ENCODE data around the gene VTCN1. TPM values are rescaled to one million over a fixed set of nuclear protein-coding genes. Genes with fewer than 3 reads are reported as not detected.

The VTCN1 gene
- total RNA-seq, 2 donors from 2014 or later, result not detected

DNA sequence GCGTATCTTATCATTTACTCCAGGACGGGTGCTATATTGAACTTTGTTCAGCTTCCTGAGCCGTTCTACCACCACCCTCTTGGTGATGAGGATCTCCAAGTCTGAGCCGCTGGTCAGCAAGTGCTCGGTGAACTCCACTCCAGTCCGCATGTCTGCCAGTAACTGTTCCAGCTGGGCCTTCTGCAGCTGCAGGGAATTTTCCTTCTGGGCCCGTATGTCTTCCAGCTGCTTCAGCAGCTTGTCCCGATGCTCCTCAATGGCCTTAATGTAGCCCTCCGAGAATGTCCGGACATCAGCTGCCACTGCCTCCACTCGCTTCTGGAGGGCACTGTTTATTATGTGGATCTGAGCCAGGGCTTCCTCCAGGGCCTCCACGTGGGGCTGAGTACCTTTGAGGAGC lies 92.6 kb downstream of the VTCN1 start:
- no peak for DNase-seq
- no peak overlapping the region for H3K4me3 ChIP-seq (ENCODE audit: low read length)
- no peak overlapping the region for H3K9ac ChIP-seq (ENCODE audit: extremely low read depth, low read length, poor library complexity, severe bottlenecking)
- Mint-ChIP-seq H3K4me3 (no peak overlapping the region), H3K27ac (no peak overlapping the region), H3K4me1 (peaks cover 19% of the 10 kb centered on the region), H3K36me3 (ENCODE audit: low read depth) (peaks cover 34% of the 10 kb centered on the region), H3K27me3 (ENCODE audit: insufficient read depth) (no peaks in the 10 kb centered on the region), H3K9me3 (no peaks in the 10 kb centered on the region)
- WGBS, 2 experiments (ENCODE audit: insufficient coverage in 1 of 2, insufficient read length in 1 of 2), result 92 to 96% methylated on average over 12 of the region's 12 CpGs
- no peak overlapping the region for H3K27ac ChIP-seq (ENCODE audit: low read depth, low read length)
- no peaks in the 10 kb centered on the region for H3K9me3 ChIP-seq (ENCODE audit: control insufficient read depth, low read length)
- peaks cover 11% of the 10 kb centered on the region for H3K4me1 ChIP-seq (ENCODE audit: control insufficient read depth, insufficient read depth, low read length)
- H3K36me3 ChIP-seq (ENCODE audit: control insufficient read depth, insufficient read depth, low read length), result peaks cover 20% of the 10 kb centered on the region
- H3K27me3 ChIP-seq (ENCODE audit: control insufficient read depth, insufficient read depth, low read length, poor library complexity, severe bottlenecking), result no peaks in the 10 kb centered on the region
- TF ChIP-seq CTCF (conservative IDR thresholded peaks at IDR 0.05), result no peak

DNA sequence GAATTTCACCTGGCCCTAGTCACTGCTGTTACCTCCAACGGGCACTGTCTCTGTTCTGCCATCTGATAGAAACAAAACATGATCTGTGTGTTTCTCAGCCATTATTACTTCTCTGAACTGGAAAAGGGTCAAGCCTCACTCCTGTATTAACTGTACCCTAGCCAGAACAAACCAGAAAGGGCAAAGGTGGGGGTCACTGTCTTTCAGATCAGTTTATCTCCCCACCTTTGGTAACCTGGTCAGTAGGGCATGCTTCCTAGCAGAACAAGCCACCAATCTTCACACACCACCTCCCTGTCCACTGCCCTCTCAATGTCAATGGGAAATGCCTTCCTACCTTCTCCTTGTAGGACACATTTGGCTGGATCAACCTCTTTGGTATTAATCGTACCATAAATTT lies 93.0 kb downstream of the VTCN1 start:
- no peaks in the 10 kb centered on the region for H3K27me3 ChIP-seq (ENCODE audit: control insufficient read depth, insufficient read depth, low read length, poor library complexity, severe bottlenecking)
- peaks cover 34% of the 10 kb centered on the region for H3K36me3 Mint-ChIP-seq (ENCODE audit: low read depth)
- no peak for TF ChIP-seq CTCF (conservative IDR thresholded peaks at IDR 0.05)
- H3K4me3 Mint-ChIP-seq, result no peak overlapping the region
- no peak overlapping the region for H3K27ac ChIP-seq (ENCODE audit: low read depth, low read length)
- H3K4me3 ChIP-seq (ENCODE audit: low read length), result no peak overlapping the region
- H3K4me1 Mint-ChIP-seq, result peaks cover 19% of the 10 kb centered on the region
- H3K9ac ChIP-seq (ENCODE audit: extremely low read depth, low read length, poor library complexity, severe bottlenecking), result no peak overlapping the region
- DNase-seq, result no peak
- 94 to 100% methylated on average over 2 of the region's 2 CpGs for WGBS, 2 experiments (ENCODE audit: insufficient coverage in 1 of 2, insufficient read length in 1 of 2)
- peaks cover 24% of the 10 kb centered on the region for H3K36me3 ChIP-seq (ENCODE audit: control insufficient read depth, insufficient read depth, low read length)
- H3K9me3 Mint-ChIP-seq, result no peaks in the 10 kb centered on the region
- H3K4me1 ChIP-seq (ENCODE audit: control insufficient read depth, insufficient read depth, low read length), result peaks cover 11% of the 10 kb centered on the region
- H3K27ac Mint-ChIP-seq, result no peak overlapping the region
- H3K9me3 ChIP-seq (ENCODE audit: control insufficient read depth, low read length), result no peaks in the 10 kb centered on the region
- H3K27me3 Mint-ChIP-seq (ENCODE audit: insufficient read depth), result no peaks in the 10 kb centered on the region

DNA sequence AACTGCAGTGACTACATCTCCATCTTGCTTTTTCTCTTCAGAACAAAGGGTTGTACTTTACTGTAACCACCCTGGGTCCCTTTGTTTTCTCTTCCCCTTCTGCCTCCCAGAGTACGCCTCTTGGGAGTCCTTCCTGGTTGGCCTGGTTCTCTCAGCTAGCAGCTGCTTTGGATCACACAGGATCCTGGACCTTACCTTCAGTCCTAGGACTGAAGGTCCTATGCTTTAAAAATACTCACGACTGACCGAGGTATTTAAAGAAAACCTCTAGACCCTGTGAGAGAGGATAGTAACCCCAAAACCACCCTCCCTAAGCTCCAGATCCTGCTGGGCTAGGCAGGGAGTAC lies 94.0 kb downstream of the VTCN1 start:
- H3K4me3 Mint-ChIP-seq, result no peak overlapping the region
- H3K36me3 ChIP-seq (ENCODE audit: control insufficient read depth, insufficient read depth, low read length), result peaks cover 31% of the 10 kb centered on the region

More for the DNA sequence above, 94.0 kb downstream of the VTCN1 start:
- Mint-ChIP-seq H3K9me3 (no peaks in the 10 kb centered on the region), H3K27ac (no peak overlapping the region), H3K27me3 (ENCODE audit: insufficient read depth) (no peaks in the 10 kb centered on the region), H3K4me1 (peaks cover 22% of the 10 kb centered on the region), H3K36me3 (ENCODE audit: low read depth) (peaks cover 38% of the 10 kb centered on the region)
- TF ChIP-seq CTCF (conservative IDR thresholded peaks at IDR 0.05), result no peak
- no peak overlapping the region for H3K27ac ChIP-seq (ENCODE audit: low read depth, low read length)
- no peak overlapping the region for H3K9ac ChIP-seq (ENCODE audit: extremely low read depth, low read length, poor library complexity, severe bottlenecking)
- no peaks in the 10 kb centered on the region for H3K9me3 ChIP-seq (ENCODE audit: control insufficient read depth, low read length)
- no peak overlapping the region for H3K4me3 ChIP-seq (ENCODE audit: low read length)
- H3K4me1 ChIP-seq (ENCODE audit: control insufficient read depth, insufficient read depth, low read length), result peaks cover 11% of the 10 kb centered on the region
- 98 to 99% methylated on average over 3 of the region's 3 CpGs for WGBS, 2 experiments (ENCODE audit: insufficient coverage in 1 of 2, insufficient read length in 1 of 2)
- no peak for DNase-seq
- H3K27me3 ChIP-seq (ENCODE audit: control insufficient read depth, insufficient read depth, low read length, poor library complexity, severe bottlenecking), result no peaks in the 10 kb centered on the region

All from endodermal cell (in vitro differentiated cells).